Measurements from ENCODE around the gene SURF2. TPM values are rescaled to one million over a fixed set of nuclear protein-coding genes. Genes with fewer than 3 reads are reported as not detected.

SURF2 gene
- total RNA-seq, 1 donor from 2014 or later, result 13.5 TPM

DNA sequence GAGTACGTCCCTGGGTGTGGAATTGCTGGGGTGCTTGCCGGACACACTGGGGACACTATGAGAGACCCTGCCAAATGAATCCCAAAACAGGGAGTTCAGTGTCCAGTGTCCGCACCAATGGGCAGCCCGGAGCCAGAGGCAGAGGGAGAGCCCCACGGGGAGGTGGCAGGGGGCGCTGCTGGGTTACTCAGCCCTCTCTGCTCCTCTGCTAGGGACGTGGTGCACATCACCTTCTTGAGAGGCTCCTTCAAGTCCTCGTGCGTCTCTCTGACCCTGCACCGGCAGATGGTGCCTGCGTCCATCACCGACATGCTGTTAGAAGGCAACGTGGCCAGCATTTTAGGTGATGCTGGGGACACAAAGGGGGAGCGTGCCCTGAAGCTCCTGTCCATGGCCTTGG lies 40.6 kb downstream of the SURF2 start:
- no peak for DNase-seq (ENCODE audit: low spot score)

- no peak for DNase-seq (ENCODE audit: low spot score)
Measured at GRCh38 chr9:133397370-133397769, 41.0 kb downstream of the SURF2 start.

DNA sequence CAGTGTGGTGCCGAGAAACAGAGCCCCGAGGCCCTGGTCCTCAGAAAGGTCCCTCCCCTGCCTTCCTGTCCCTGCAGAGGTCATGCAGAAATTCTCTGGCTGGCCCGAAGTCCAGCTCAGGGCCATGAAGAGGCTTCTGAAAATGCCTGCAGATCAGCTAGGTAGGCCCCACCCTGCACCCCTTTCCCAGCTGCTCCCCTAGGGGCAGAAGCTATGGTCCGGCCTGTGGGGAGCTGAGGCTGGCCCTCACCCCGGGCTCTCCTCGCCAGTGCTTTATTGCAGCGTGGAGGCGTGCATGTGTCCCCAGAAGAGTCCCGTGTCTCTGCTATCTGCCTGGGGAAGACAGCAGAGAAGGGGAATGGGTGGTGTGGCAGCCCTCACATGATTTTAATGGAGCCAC lies 41.5 kb downstream of the SURF2 start:
- no peak for DNase-seq (ENCODE audit: low spot score)

GRCh38 chr9:133400292-133400691 lies 43.9 kb downstream of the SURF2 start:
- no peak for DNase-seq (ENCODE audit: low spot score)

- DNase-seq (ENCODE audit: low spot score), result no peak
Measured at GRCh38 chr9:133401588-133401987, 45.2 kb downstream of the SURF2 start.

DNA sequence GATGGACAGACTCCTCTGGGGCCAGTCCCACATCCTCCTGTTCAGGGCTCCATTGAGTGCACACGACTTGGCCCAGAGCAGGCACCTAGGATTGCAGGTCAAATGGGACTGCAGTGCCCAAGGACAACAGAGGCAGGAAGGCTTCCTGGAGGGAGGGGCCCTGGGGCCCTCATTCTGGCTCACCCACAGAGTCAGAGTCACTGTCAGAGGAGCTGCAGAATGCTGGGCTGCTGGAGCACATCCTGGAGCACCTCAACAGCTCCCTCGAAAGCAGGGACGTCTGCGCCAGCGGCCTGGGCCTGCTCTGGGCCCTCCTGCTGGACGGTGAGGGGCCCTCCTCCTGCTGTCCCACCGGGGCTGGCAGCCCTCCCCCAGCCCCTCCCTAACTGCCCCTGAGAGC lies 46.3 kb downstream of the SURF2 start:
- no peak for DNase-seq (ENCODE audit: low spot score)

GRCh38 chr9:133403766-133404453 lies 47.6 kb downstream of the SURF2 start:
- DNase-seq (ENCODE audit: low spot score), result no peak

DNA sequence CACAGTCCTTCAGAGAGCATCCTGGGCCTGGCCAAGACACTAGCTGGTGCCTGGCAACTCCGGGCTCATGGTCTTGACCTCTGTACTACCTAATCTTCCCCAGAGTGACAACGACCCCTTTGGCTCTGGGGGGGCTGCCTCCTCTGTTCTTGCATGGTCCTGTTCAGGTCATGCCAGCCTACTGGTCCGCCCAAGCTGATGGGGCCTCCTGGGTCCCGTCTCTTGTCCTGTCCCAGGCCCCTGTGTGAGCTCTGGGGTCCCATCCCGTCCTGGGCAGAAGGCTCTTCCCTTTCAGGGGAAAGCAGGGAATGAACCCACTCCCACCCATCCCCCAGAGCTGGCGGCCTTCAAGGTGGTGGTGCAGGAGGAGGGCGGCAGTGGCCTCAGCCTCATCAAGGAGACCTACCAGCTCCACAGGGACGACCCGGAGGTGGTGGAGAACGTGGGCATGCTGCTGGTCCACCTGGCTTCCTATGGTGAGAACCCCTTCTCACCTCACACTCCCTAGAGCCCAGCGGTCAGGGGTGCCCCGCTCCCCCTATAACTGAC lies 48.2 kb downstream of the SURF2 start:
- DNase-seq (ENCODE audit: low spot score), result no peak

- no peak for DNase-seq (ENCODE audit: low spot score)
Measured at GRCh38 chr9:133405508-133406438, 49.4 kb downstream of the SURF2 start.

DNA sequence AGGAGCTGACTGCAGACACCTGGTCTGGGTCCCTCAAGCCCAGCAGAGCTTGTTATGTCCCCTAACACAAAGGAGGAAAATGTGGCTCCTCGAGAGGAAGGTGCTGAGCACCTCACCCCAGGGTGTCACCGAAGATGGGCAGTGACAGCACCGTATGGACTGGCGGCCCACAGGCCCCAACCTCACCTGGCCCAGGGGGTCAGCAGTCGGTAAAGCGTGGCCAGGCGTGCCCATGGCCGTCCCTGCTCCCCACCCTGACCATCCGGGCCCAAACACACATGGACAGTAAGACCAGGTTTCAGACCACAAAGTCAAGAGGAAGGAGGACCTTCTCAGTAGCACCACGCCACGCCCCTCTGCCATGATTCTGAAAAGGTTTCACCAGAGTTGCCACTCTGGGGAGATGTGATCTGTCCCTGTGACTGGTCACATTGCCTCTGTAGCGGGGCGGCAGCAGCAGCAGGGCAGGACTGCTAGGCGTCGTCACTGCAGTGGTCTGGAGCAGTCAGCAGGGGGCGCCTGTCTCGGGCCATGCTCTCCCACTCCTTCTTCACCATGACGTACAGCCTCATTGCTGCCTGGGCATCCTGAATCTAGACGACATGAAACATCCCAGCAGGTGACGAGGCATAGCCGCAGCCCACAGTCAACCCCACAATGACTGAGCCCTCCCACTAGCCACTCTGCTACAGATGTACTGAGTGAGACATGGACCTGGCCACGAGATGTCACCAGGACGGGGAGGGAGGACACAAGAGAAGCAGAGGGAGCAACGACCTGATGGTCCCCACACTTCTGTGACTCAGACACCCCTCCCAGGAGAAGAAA lies 50.3 kb downstream of the SURF2 start:
- DNase-seq (ENCODE audit: low spot score), result peak; percentile 91

DNA sequence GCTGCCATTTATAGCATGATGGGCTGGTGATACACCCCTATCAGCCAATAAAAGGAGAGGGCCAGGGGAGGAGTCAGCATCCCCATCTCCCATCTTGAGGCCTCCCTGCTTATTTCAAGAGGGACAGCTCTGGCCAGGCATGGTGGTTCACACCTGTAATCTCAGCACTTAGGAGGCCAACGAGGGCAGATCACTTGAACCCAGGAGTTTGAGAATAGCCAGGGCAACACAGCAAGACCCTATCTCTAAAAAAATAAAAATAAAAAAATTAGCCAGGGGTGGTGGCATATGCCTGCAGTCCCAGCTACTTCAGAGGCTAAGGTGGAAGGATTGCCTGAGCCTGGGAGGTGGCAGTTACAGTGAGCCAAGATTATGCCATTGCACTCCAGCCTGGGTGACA lies 51.7 kb downstream of the SURF2 start:
- no peak for DNase-seq (ENCODE audit: low spot score)

Other genes starting within 250 kb of the SURF2 start
- gene RALGDS, start 235.3 kb upstream of the SURF2 start, total RNA-seq, result 58.4 TPM
- 25.1 TPM for gene GBGT1, start 192.6 kb upstream of the SURF2 start, total RNA-seq
- gene OBP2B, start 147.3 kb upstream of the SURF2 start, total RNA-seq, result not detected
- 2.3 TPM for gene ABO, start 81.3 kb upstream of the SURF2 start, total RNA-seq
- 15.8 TPM for gene SURF6, start 20.4 kb upstream of the SURF2 start, total RNA-seq
- gene MED22, start 8.4 kb upstream of the SURF2 start, total RNA-seq, result 25.6 TPM
- 1,535 TPM for gene RPL7A, start 8.3 kb upstream of the SURF2 start, total RNA-seq
- gene SURF1, start 63 bp upstream of the SURF2 start, total RNA-seq, result 30.8 TPM
- gene SURF4, start 19.5 kb downstream of the SURF2 start, total RNA-seq, result 211 TPM
- gene STKLD1, start 19.8 kb downstream of the SURF2 start, total RNA-seq, result not detected
- 13.1 TPM for gene REXO4, start 61.5 kb downstream of the SURF2 start, total RNA-seq
- 0.64 TPM for gene ADAMTS13, start 65.8 kb downstream of the SURF2 start, total RNA-seq
- gene CACFD1, start 103.4 kb downstream of the SURF2 start, total RNA-seq, result 9.3 TPM
- gene SLC2A6, start 122.5 kb downstream of the SURF2 start, total RNA-seq, result 3.9 TPM
- not detected for gene MYMK, start 168.4 kb downstream of the SURF2 start, total RNA-seq
- gene ADAMTSL2, start 178.2 kb downstream of the SURF2 start, total RNA-seq, result 2.5 TPM

All from mesenteric fat pad (tissue), 1 donor.